ENCODE results near the gene TP53I13. TPM values are rescaled to one million over a fixed set of nuclear protein-coding genes. Genes with fewer than 3 reads are reported as not detected.

Gene TP53I13
- polyA plus RNA-seq, 1 experiment = 17.8 TPM

DNA sequence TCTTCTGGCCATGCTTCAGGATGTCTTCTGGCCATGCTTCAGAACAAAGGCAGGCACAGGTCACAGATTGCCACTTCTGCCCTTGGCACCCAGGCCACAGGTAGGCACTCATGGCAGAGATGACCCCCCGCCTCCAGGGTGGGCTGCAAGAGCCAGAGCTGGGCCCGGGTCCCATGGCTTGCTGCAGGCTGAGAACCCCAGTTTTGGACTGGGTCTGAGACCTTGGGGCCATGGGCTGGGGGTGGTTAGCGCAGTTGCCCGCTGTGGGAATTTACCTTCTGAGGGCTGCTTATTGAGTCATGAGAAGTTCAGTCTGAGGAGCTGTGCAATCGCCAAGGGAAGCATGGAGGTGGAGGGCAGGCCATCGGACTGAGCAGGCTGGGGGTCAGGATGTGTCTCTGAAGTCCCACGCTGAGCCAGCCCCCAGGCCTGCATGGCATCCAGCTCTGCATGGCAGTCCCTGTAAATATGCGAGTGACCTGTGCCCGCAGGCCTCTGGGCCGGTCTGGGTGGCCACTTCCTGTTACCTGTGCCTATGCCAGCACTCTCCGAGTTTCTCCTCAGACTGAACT is 26.1 kb downstream of the TP53I13 start:
- no peak for DNase-seq (ENCODE audit: low read depth, low spot score)
- no peak overlapping the region for H3K4me3 ChIP-seq (ENCODE audit: low read depth, low read length)

GRCh38 chr17:29595107-29595942 is 26.8 kb downstream of the TP53I13 start:
- DNase-seq (ENCODE audit: low read depth, low spot score) = no peak
- Histone ChIP-seq H3K27ac (ENCODE audit: low read depth, low read length) (no peak overlapping the region), H3K4me3 (ENCODE audit: low read depth, low read length) (no peak overlapping the region), H3K9me3 (ENCODE audit: control insufficient read depth, insufficient read depth, low read length) (no peaks in the 10 kb centered on the region; the same call in 1 of the 2 replicates), H3K27me3 (ENCODE audit: control insufficient read depth, insufficient read depth, low read length) (no peaks in the 10 kb centered on the region)
- CTCF ChIA-PET = no interaction called here
- TF ChIP-seq, protein P1, sequence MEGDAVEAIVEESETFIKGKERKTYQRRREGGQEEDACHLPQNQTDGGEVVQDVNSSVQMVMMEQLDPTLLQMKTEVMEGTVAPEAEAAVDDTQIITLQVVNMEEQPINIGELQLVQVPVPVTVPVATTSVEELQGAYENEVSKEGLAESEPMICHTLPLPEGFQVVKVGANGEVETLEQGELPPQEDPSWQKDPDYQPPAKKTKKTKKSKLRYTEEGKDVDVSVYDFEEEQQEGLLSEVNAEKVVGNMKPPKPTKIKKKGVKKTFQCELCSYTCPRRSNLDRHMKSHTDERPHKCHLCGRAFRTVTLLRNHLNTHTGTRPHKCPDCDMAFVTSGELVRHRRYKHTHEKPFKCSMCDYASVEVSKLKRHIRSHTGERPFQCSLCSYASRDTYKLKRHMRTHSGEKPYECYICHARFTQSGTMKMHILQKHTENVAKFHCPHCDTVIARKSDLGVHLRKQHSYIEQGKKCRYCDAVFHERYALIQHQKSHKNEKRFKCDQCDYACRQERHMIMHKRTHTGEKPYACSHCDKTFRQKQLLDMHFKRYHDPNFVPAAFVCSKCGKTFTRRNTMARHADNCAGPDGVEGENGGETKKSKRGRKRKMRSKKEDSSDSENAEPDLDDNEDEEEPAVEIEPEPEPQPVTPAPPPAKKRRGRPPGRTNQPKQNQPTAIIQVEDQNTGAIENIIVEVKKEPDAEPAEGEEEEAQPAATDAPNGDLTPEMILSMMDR (IDR thresholded peaks at IDR 0.05; ENCODE audit: low read depth, low read length) = no peak
- POLR2A ChIA-PET = no interaction called here

More for the DNA sequence above, 26.1 kb downstream of the TP53I13 start:
- Histone ChIP-seq H3K27ac (ENCODE audit: low read depth, low read length) (no peak overlapping the region), H3K9me3 (ENCODE audit: control insufficient read depth, insufficient read depth, low read length) (no peaks in the 10 kb centered on the region; the same call in 1 of the 2 replicates), H3K27me3 (ENCODE audit: control insufficient read depth, insufficient read depth, low read length) (no peaks in the 10 kb centered on the region)
- POLR2A ChIA-PET = no interaction called here
- TF ChIP-seq, protein P1 (IDR thresholded peaks at IDR 0.05; ENCODE audit: low read depth, low read length) = no peak
- CTCF ChIA-PET = interaction anchor here (0.7 to 1.0 kb wide), 2 partner anchors 184 to 499 kb away, joined by 3 to 5 read pairs; no protein-coding TSS in a partner anchor

GRCh38 chr17:29595943-29596774 is 27.7 kb downstream of the TP53I13 start:
- no peak for DNase-seq (ENCODE audit: low read depth, low spot score)
- no peak overlapping the region for H3K4me3 ChIP-seq (ENCODE audit: low read depth, low read length)
- no peaks in the 10 kb centered on the region for H3K27me3 ChIP-seq (ENCODE audit: control insufficient read depth, insufficient read depth, low read length)
- no peak overlapping the region for H3K27ac ChIP-seq (ENCODE audit: low read depth, low read length)
- TF ChIP-seq, protein P1 (IDR thresholded peaks at IDR 0.05; ENCODE audit: low read depth, low read length) = no peak
- ChIA-PET CTCF (interaction anchor here (1.1 kb wide), 1 partner anchor 226 kb away, joined by 3 read pairs; no protein-coding TSS in a partner anchor), POLR2A (no interaction called here)
- H3K9me3 ChIP-seq (ENCODE audit: control insufficient read depth, insufficient read depth, low read length) = no peaks in the 10 kb centered on the region; the same call in 1 of the 2 replicates

DNA sequence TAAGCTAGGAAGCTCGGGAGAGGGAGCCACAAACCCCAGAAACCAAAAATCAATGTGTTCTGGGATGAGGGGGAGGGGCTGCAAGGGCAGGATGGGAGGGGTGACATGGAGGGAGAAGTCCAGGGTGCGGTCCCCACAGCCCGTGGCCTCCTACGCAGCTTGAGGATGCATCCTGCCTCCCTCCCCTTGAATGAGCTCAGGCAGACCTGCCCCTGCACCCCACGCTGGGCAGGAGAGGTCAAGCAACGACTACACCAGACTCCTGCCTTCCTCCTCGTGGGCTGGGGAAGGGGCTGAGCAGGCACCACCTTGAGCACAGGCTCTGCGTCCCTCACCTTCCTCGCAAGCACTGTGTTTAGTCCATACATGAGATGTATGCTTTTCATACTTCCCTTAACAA is 28.3 kb downstream of the TP53I13 start:
- Histone ChIP-seq H3K9me3 (ENCODE audit: control insufficient read depth, insufficient read depth, low read length) (no peaks in the 10 kb centered on the region; the same call in 1 of the 2 replicates), H3K27me3 (ENCODE audit: control insufficient read depth, insufficient read depth, low read length) (no peaks in the 10 kb centered on the region), H3K27ac (ENCODE audit: low read depth, low read length) (no peak overlapping the region), H3K4me3 (ENCODE audit: low read depth, low read length) (no peak overlapping the region)
- ChIA-PET POLR2A (interaction anchor here (1.1 kb wide), 1 partner anchor 18 kb away, joined by 4 read pairs; no protein-coding TSS in a partner anchor), CTCF (interaction anchor here (1.1 kb wide), 1 partner anchor 227 kb away, joined by 3 read pairs; no protein-coding TSS in a partner anchor)
- TF ChIP-seq, protein P1 (IDR thresholded peaks at IDR 0.05; ENCODE audit: low read depth, low read length) = no peak
- DNase-seq (ENCODE audit: low read depth, low spot score) = no peak
